ENCODE data around the gene LSMEM2. TPM values are rescaled to one million over a fixed set of nuclear protein-coding genes. Genes with fewer than 3 reads are reported as not detected.
A peak's percentile ranks its signal among the peaks of the same experiment; 100 is the strongest.

Gene LSMEM2
- total RNA-seq, 2 donors from 2014 or later: not detected

DNA sequence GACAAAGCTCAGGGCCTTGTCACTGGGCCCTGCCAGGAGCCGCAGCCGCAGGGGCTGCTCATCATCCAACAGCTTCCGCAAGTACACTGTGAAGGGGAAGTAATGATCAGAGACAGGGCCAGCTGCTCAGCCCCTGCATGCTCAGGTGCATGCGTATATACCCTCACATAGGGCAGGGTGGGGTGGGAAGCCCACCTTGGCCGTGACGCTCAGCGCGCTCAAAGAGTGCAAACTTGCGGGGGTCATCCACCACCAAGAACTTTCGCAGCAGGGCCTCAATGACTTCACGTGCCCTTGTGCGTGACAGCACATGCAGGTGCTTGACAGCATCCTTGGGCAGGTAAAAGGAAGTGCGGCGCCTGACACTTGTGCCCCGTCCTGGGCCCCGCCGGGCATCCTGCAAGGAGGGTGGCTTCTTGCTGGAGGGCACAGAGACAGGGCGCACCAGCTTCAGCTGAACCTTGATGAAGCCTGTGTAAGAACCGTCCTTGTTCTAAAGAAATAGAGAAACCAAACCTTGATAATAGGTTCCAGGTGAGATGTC is 52.5 kb downstream of the LSMEM2 start:
- H3K4me1 ChIP-seq: peaks cover 26% of the 10 kb centered on the region
- H3K27ac ChIP-seq: no peak overlapping the region
- intact Hi-C loops (cut with DNase I): no loop called here
- H3K27me3 ChIP-seq: no peaks in the 10 kb centered on the region
- TF ChIP-seq, protein P1, sequence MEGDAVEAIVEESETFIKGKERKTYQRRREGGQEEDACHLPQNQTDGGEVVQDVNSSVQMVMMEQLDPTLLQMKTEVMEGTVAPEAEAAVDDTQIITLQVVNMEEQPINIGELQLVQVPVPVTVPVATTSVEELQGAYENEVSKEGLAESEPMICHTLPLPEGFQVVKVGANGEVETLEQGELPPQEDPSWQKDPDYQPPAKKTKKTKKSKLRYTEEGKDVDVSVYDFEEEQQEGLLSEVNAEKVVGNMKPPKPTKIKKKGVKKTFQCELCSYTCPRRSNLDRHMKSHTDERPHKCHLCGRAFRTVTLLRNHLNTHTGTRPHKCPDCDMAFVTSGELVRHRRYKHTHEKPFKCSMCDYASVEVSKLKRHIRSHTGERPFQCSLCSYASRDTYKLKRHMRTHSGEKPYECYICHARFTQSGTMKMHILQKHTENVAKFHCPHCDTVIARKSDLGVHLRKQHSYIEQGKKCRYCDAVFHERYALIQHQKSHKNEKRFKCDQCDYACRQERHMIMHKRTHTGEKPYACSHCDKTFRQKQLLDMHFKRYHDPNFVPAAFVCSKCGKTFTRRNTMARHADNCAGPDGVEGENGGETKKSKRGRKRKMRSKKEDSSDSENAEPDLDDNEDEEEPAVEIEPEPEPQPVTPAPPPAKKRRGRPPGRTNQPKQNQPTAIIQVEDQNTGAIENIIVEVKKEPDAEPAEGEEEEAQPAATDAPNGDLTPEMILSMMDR (IDR thresholded peaks at IDR 0.05): no peak
- H3K9me3 ChIP-seq: no peaks in the 10 kb centered on the region
- peaks cover 20% of the 10 kb centered on the region for H3K36me3 ChIP-seq
- H3K9ac ChIP-seq (ENCODE audit: low read depth in 2 of 2, low read length in 2 of 2): no peak overlapping the region
- H3K4me3 ChIP-seq: no peak overlapping the region
- no peak for DNase-seq

GRCh38 chr3:50333744-50334328 is 54.9 kb downstream of the LSMEM2 start:
- H3K27me3 ChIP-seq: no peaks in the 10 kb centered on the region
- peaks cover 20% of the 10 kb centered on the region for H3K36me3 ChIP-seq
- H3K4me3 ChIP-seq: no peak overlapping the region
- TF ChIP-seq, protein P1 (IDR thresholded peaks at IDR 0.05): no peak
- intact Hi-C loops (cut with DNase I): no loop called here
- DNase-seq: no peak
- peak overlapping the region; percentile 97 for H3K27ac ChIP-seq
- peak overlapping the region in 1 of 2 donors; percentile 44 for H3K9ac ChIP-seq (ENCODE audit: low read depth in 2 of 2, low read length in 2 of 2)
- no peaks in the 10 kb centered on the region for H3K9me3 ChIP-seq
- peaks cover 14% of the 10 kb centered on the region for H3K4me1 ChIP-seq

DNA sequence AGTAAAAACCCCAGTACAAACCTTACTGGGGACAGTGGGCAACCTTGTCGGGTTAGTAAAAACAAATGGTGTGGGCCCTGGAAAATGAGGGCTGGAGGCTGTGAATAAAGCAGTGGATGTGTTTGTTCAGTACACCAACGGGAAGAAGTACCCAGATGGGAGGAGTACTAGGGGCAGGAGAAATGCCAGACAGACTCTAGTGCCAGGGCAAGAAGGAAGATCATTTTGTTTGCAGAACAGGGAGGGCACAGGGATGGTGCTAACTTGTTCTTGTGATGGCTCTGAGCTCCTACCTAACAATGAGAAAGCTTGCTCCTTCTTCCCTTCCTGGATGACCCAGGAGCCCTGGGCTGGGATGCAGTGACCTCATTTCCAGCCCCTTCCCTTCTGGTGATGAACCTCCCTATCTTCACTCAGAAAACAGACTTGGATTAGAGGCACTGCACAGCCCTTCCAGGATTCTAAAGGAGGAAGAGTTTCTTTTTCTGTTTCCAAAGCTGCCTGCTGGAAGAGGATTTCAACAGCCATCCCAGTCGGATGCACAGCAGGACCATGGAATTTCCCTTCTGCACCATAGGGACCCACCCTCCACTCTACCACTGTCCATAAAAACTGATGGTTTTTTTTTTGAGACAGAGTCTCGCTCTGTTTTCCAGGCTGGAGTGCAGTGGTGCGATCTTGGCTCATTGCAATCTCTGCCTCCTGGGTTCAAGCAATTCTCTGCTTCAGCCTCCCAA is 55.6 kb downstream of the LSMEM2 start:
- Histone ChIP-seq H3K27me3 (no peaks in the 10 kb centered on the region), H3K4me1 (peaks cover 13% of the 10 kb centered on the region), H3K9ac (ENCODE audit: low read depth in 2 of 2, low read length in 2 of 2) (peak overlapping the region in 1 of 2 donors; percentile 44), H3K36me3 (peaks cover 20% of the 10 kb centered on the region), H3K27ac (peak overlapping the region; percentile 97), H3K9me3 (no peaks in the 10 kb centered on the region), H3K4me3 (no peak overlapping the region)
- intact Hi-C loops (cut with DNase I): no loop called here
- DNase-seq: no peak
- TF ChIP-seq, protein P1 (IDR thresholded peaks at IDR 0.05): no peak

- Histone ChIP-seq H3K9ac (ENCODE audit: low read depth in 2 of 2, low read length in 2 of 2) (peak overlapping the region; percentile 83 to 89), H3K9me3 (no peaks in the 10 kb centered on the region), H3K27me3 (no peaks in the 10 kb centered on the region), H3K4me1 (peaks cover 13% of the 10 kb centered on the region), H3K36me3 (peaks cover 2% of the 10 kb centered on the region), H3K4me3 (peak overlapping the region; percentile 69), H3K27ac (peak overlapping the region; percentile 97)
- DNase-seq: no peak
- TF ChIP-seq, protein P1 (IDR thresholded peaks at IDR 0.05): no peak
- intact Hi-C loops (cut with DNase I): no loop called here
These were observed 57.7 kb downstream of the LSMEM2 start for GRCh38 chr3:50336452-50337174.

DNA sequence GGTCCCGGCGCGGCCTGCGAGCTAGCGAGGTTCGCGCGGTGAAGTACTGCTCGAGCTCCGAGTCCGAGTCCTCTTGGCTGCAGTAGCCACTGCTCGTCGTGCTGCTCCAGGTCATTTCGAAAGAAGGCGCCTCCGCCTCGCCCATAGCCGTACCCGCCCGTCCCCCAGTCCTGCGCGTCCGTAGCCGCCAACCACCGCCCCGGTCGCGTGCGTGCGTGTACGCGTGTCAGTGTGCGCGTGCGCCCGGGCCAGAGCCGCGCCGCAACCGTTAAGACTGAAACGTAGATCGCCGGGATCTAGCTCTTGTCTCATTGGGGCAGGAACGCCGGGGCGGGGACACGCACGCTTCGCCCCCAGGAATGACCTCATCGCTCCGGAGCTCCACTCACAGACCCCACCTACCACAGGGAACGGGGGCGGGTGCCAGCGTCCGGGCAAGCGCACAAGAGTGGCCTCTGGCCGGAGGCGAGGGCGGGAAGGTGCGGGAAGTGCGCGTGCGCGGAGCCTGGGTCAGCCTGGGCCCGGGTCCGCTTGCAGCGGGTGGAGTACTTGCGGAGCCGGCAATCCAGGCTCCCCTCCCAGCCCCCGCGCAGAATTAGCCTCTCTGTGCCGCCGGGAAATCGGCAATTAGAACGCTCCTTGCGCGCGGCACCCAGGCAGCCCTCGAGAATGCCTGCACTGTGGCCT is 58.4 kb downstream of the LSMEM2 start:
- Histone ChIP-seq H3K36me3 (no peaks in the 10 kb centered on the region), H3K27ac (peak overlapping the region; percentile 97), H3K9ac (ENCODE audit: low read depth in 2 of 2, low read length in 2 of 2) (peak overlapping the region; percentile 83 to 89), H3K9me3 (no peaks in the 10 kb centered on the region), H3K27me3 (no peaks in the 10 kb centered on the region), H3K4me3 (peak overlapping the region; percentile 69), H3K4me1 (peaks cover 13% of the 10 kb centered on the region)
- TF ChIP-seq, protein P1 (IDR thresholded peaks at IDR 0.05): no peak
- intact Hi-C loops (cut with DNase I): no loop called here
- peak; percentile 100 for DNase-seq
